Dendritic cell treated with granulocyte-macrophage colony-stimulating factor and Interleukin-4, amounts not matched to agents 40 ng/mL and 50 ng/mL, for 4 days (primary cell): ENCODE measurements around the gene CNOT10.
"Not testable (repeated sequence)": the region's sequence is repeated elsewhere in the genome, so short reads cannot be mapped to it uniquely, and the experiment has no call there.

Experiments used
- H3K27ac Mint-ChIP-seq: one replicate; pipeline ENCODE4 v1.8.0; 2022; ENCODE audit warnings: mild to moderate bottlenecking, mixed read lengths
- H3K27me3 Mint-ChIP-seq: one replicate; pipeline ENCODE4 v1.8.0; 2022; ENCODE audit warnings: mild to moderate bottlenecking, mixed read lengths
- H3K36me3 Mint-ChIP-seq: one replicate; pipeline ENCODE4 v1.8.0; 2022; ENCODE audit warnings: low read depth, mixed read lengths
- H3K4me1 Mint-ChIP-seq: one replicate; pipeline ENCODE4 v1.8.0; 2022; ENCODE audit warnings: low read depth, mixed read lengths
- H3K4me3 Mint-ChIP-seq: one replicate; pipeline ENCODE4 v1.8.0; 2022; ENCODE audit warnings: mild to moderate bottlenecking, moderate library complexity, mixed read lengths
- H3K9me3 Mint-ChIP-seq: one replicate; pipeline ENCODE4 v1.8.0; 2022; ENCODE audit warnings: mixed read lengths
- intact Hi-C: fragments of 100-400 bp; cut with micrococcal nuclease; formaldehyde crosslinking; loops from one replicate; pipeline ENCODE4 v1.15.0; 2022

Gene CNOT10

GRCh38 chr3:32751377-32751776 lies 66.4 kb downstream of the CNOT10 start:
- H3K4me3 Mint-ChIP-seq: no peak overlapping the region
- H3K27me3 Mint-ChIP-seq: no peaks in the 10 kb centered on the region
- H3K27ac Mint-ChIP-seq: no peak overlapping the region
- intact Hi-C loops: no loop called here
- no peaks in the 10 kb centered on the region for H3K9me3 Mint-ChIP-seq
- H3K4me1 Mint-ChIP-seq: peaks cover 9% of the 10 kb centered on the region
- H3K36me3 Mint-ChIP-seq: peaks cover 45% of the 10 kb centered on the region

GRCh38 chr3:32755761-32756160 lies 70.8 kb downstream of the CNOT10 start:
- no peak overlapping the region for H3K4me3 Mint-ChIP-seq
- no peaks in the 10 kb centered on the region for H3K9me3 Mint-ChIP-seq
- H3K4me1 Mint-ChIP-seq: peaks cover 30% of the 10 kb centered on the region
- no peaks in the 10 kb centered on the region for H3K27me3 Mint-ChIP-seq
- intact Hi-C loops: no loop called here
- no peak overlapping the region for H3K27ac Mint-ChIP-seq
- H3K36me3 Mint-ChIP-seq: peaks cover 39% of the 10 kb centered on the region

DNA sequence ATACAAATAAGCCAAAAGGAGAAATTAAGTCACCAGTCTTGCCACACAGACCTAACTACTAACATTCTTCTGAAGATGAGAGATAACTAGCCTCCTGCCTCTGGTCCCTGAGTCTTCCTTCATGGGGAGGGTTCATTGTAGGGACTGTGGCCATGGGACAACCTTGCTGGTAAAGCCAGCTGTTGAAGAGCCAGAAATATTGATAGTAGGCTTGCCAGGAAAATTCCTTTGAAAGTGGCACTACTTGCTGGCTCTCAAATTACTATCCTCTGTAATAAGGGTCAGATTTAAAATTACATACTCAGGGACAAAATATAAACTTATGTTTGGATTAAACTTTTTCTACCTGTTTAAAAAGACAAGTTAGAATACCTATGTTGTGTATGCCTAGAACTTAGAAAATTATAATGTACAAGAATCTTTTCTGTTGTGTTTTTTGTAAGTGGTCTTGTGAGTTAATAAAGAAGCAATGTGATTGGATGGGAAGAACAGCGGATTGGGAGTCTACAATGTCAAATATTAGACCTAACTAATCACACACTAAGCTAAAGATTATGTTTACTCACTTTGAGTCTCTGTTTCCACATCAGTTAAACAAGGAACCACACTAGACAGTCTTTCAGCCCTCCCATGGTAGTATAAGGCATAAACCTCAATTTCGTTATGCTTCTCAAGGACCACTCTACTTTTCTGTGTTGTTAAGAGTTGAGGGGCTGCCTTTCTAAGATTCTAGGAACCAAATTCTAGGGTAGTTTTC lies 72.8 kb downstream of the CNOT10 start:
- peaks cover 47% of the 10 kb centered on the region for H3K36me3 Mint-ChIP-seq
- H3K9me3 Mint-ChIP-seq: no peaks in the 10 kb centered on the region
- H3K4me1 Mint-ChIP-seq: peaks cover 30% of the 10 kb centered on the region
- no peak overlapping the region for H3K4me3 Mint-ChIP-seq
- no peak overlapping the region for H3K27ac Mint-ChIP-seq
- no peaks in the 10 kb centered on the region for H3K27me3 Mint-ChIP-seq
- intact Hi-C loops: no loop called here

- intact Hi-C loops: no loop called here
- no peak overlapping the region for H3K27ac Mint-ChIP-seq
- H3K4me3 Mint-ChIP-seq: no peak overlapping the region
- no peaks in the 10 kb centered on the region for H3K9me3 Mint-ChIP-seq
- H3K4me1 Mint-ChIP-seq: peaks cover 30% of the 10 kb centered on the region
- peaks cover 47% of the 10 kb centered on the region for H3K36me3 Mint-ChIP-seq
- no peaks in the 10 kb centered on the region for H3K27me3 Mint-ChIP-seq
Observed at GRCh38 chr3:32758375-32758753, 73.4 kb downstream of the CNOT10 start.

- H3K27ac Mint-ChIP-seq: no peak overlapping the region
Observed at GRCh38 chr3:32759342-32759741, 74.4 kb downstream of the CNOT10 start.

DNA sequence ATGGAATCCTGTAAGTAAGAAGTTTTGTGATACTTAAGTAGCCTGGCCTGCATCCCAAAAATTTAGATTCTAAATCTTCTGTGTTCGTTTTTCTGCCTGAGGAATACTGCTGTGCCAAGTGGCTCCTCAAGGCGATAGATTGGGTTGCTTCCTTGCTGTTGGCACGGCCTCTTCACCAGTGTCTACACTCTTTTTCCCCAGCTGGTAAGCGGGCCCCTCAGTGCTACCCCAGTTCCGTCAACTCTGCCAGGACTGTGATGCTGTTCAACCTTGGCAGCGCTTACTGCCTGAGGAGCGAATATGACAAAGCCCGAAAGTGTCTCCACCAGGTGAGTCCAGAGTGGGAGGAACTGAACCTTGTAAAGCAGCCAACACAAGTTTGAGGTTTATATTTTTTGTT lies 79.5 kb downstream of the CNOT10 start:
- Mint-ChIP-seq H3K4me1 (peaks cover 2% of the 10 kb centered on the region), H3K36me3 (peaks cover 94% of the 10 kb centered on the region), H3K4me3 (no peak overlapping the region), H3K27me3 (no peaks in the 10 kb centered on the region), H3K9me3 (no peaks in the 10 kb centered on the region), H3K27ac (no peak overlapping the region)
- intact Hi-C loops: no loop called here

More at GRCh38 chr3:32759342-32759741, 74.4 kb downstream of the CNOT10 start:
- Mint-ChIP-seq H3K9me3 (no peaks in the 10 kb centered on the region), H3K4me1 (peaks cover 30% of the 10 kb centered on the region), H3K27me3 (no peaks in the 10 kb centered on the region), H3K4me3 (no peak overlapping the region), H3K36me3 (peaks cover 49% of the 10 kb centered on the region)
- intact Hi-C loops: no loop called here

DNA sequence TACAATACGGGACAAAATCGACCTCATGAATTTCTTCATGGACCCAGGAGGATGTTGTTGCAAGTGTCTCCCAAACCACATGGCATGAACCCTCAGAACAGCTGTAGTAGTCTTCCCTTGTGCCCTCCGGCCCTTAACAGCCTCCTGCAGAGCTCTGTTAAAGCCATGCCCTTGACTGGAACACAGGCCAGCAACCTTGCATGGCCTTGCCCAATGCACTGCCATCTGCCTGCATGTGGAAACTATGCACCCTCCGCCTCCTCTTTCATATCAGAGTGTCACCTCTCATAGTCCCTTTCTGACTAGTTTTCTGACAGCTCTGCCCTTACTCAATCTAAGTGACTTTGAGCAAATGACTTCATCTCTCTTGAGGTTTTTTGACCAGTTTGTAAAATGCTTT lies 93.4 kb downstream of the CNOT10 start:
- Mint-ChIP-seq H3K4me3 (no peak overlapping the region), H3K9me3 (no peaks in the 10 kb centered on the region), H3K27ac (no peak overlapping the region), H3K4me1 (peaks cover 15% of the 10 kb centered on the region), H3K27me3 (peaks cover 21% of the 10 kb centered on the region), H3K36me3 (peaks cover 30% of the 10 kb centered on the region)
- intact Hi-C loops: no loop called here

GRCh38 chr3:32780071-32780734 lies 95.2 kb downstream of the CNOT10 start:
- intact Hi-C loops: no loop called here
- H3K27ac Mint-ChIP-seq: no peak overlapping the region

GRCh38 chr3:32780735-32781210 lies 95.8 kb downstream of the CNOT10 start:
- Mint-ChIP-seq H3K4me3 (peak overlapping the region; percentile 86), H3K4me1 (peaks cover 15% of the 10 kb centered on the region), H3K9me3 (no peaks in the 10 kb centered on the region), H3K27me3 (peaks cover 21% of the 10 kb centered on the region), H3K27ac (peak overlapping the region; percentile 56), H3K36me3 (peaks cover 7% of the 10 kb centered on the region)
- intact Hi-C loops: no loop called here

More at GRCh38 chr3:32780071-32780734, 95.2 kb downstream of the CNOT10 start:
- peak overlapping the region; percentile 86 for H3K4me3 Mint-ChIP-seq
- H3K4me1 Mint-ChIP-seq: peaks cover 15% of the 10 kb centered on the region
- H3K27me3 Mint-ChIP-seq: peaks cover 21% of the 10 kb centered on the region
- no peaks in the 10 kb centered on the region for H3K9me3 Mint-ChIP-seq
- H3K36me3 Mint-ChIP-seq: peaks cover 12% of the 10 kb centered on the region

DNA sequence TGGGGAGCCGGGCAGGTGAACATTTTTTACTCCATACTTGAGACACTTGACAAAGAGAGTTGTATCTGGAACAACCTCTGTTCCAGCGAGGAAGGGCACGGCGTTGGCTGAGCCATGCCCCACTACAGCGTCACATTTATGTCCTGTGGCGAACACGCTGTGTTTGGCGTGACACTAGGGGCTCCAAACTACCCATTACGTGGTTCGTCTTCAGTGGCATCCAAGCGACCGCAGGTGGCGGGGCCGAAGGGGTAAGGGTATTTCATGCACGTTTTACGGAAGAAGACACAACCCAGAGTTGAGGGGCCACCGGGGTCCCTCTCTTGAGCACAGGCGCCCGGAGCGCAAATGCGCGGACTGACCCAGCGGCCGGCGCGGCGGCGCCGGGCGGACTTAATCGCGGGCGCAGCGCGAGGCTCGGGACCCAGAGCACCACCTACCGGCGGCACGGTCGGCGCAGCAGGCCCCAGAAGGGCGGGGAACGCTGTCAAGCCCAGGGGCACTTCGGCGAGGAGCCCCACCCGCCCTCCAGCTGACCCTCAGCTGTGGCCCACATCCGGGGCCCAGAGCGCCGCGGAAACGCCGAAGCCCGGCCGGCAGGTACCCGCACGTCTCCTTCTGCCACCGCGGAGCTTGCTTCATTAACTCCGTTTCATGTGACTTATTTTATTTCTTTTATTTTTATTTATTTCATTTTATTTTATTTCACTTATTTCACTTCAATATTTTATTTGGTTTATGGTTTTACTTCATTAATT lies 96.4 kb downstream of the CNOT10 start:
- peak overlapping the region; percentile 56 for H3K27ac Mint-ChIP-seq
- H3K36me3 Mint-ChIP-seq: peaks cover under 1% of the 10 kb centered on the region
- no peaks in the 10 kb centered on the region for H3K9me3 Mint-ChIP-seq
- H3K4me1 Mint-ChIP-seq: peaks cover 15% of the 10 kb centered on the region
- intact Hi-C loops: no loop called here
- peaks cover 21% of the 10 kb centered on the region for H3K27me3 Mint-ChIP-seq
- H3K4me3 Mint-ChIP-seq: peak overlapping the region; percentile 86

- H3K27ac Mint-ChIP-seq, H3K36me3 Mint-ChIP-seq, intact Hi-C loops: not testable (repeated sequence)
Observed at GRCh38 chr3:32781969-32782270, 96.9 kb downstream of the CNOT10 start.

DNA sequence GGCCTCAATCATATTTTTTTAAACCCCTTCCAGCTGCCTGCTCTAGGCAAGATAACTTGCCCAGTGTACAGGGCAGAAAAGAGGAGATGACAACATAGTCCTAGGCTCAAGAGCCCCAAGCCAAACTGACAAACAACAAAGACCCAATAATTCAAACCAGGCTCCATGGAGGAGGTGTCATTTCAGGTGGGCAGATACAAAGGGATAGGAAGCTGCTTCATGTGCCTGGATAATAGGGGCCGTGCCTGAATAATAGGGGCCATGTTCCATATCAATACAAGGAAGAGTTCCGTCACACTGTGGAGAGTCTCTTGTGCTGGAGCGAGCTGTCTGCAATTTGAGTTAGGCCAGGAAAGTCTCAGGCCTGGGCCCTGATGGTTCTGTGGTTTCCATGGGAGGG lies 97.4 kb downstream of the CNOT10 start:
- intact Hi-C loops: no loop called here
- no peak overlapping the region for H3K27ac Mint-ChIP-seq
- no peak overlapping the region for H3K4me3 Mint-ChIP-seq
- peaks cover 15% of the 10 kb centered on the region for H3K4me1 Mint-ChIP-seq
- no peaks in the 10 kb centered on the region for H3K36me3 Mint-ChIP-seq
- no peaks in the 10 kb centered on the region for H3K9me3 Mint-ChIP-seq
- H3K27me3 Mint-ChIP-seq: peaks cover 21% of the 10 kb centered on the region

More at GRCh38 chr3:32781969-32782270, 96.9 kb downstream of the CNOT10 start:
- peaks cover 15% of the 10 kb centered on the region for H3K4me1 Mint-ChIP-seq
- peaks cover 21% of the 10 kb centered on the region for H3K27me3 Mint-ChIP-seq
- H3K9me3 Mint-ChIP-seq: not testable (repeated sequence)
- H3K4me3 Mint-ChIP-seq: peak overlapping the region; percentile 26

- Mint-ChIP-seq H3K27me3 (no peaks in the 10 kb centered on the region), H3K4me1 (no peaks in the 10 kb centered on the region), H3K9me3 (no peaks in the 10 kb centered on the region), H3K27ac (no peak overlapping the region), H3K36me3 (no peaks in the 10 kb centered on the region), H3K4me3 (no peak overlapping the region)
- intact Hi-C loops: no loop called here
Observed at GRCh38 chr3:32791833-32792232, 106.8 kb downstream of the CNOT10 start.
